Measurements from ENCODE around the gene SART3. TPM values are rescaled to one million over a fixed set of nuclear protein-coding genes. Genes with fewer than 3 reads are reported as not detected.

SART3 gene
- polyA plus RNA-seq, 1 experiment, result 23.1 TPM

- ChIA-PET POLR2A (no interaction called here), CTCF (no interaction called here)
- no peak overlapping the region for H3K4me3 ChIP-seq (ENCODE audit: low read depth, low read length)
- H3K27me3 ChIP-seq (ENCODE audit: control insufficient read depth, insufficient read depth, low read length), result no peaks in the 10 kb centered on the region
- no peak for TF ChIP-seq CTCF (IDR thresholded peaks at IDR 0.05; ENCODE audit: insufficient read depth, low read depth, low read length)
- no peak for DNase-seq (ENCODE audit: low read depth)
- H3K36me3 ChIP-seq (ENCODE audit: control insufficient read depth, insufficient read depth, low read length), result peaks cover 1% of the 10 kb centered on the region; the same call in 1 of the 2 replicates
Measured at GRCh38 chr12:108553799-108554198, 7.2 kb downstream of the SART3 start.

GRCh38 chr12:108551535-108551934 lies 9.4 kb downstream of the SART3 start:
- POLR2A ChIA-PET, result no interaction called here

GRCh38 chr12:108548954-108549521 lies 11.9 kb downstream of the SART3 start:
- DNase-seq (ENCODE audit: low read depth), result no peak
- H3K4me3 ChIP-seq (ENCODE audit: low read depth, low read length), result no peak overlapping the region
- no peaks in the 10 kb centered on the region for H3K27me3 ChIP-seq (ENCODE audit: control insufficient read depth, insufficient read depth, low read length)
- ChIA-PET CTCF (interaction anchor here (1.1 to 1.5 kb wide), 2 partner anchors 21 to 69 kb away, joined by 3 to 6 read pairs; no protein-coding TSS in a partner anchor), POLR2A (no interaction called here)
- no peak for TF ChIP-seq CTCF (IDR thresholded peaks at IDR 0.05; ENCODE audit: insufficient read depth, low read depth, low read length)
- H3K36me3 ChIP-seq (ENCODE audit: control insufficient read depth, insufficient read depth, low read length), result peaks cover 11% of the 10 kb centered on the region

More at GRCh38 chr12:108551535-108551934, 9.4 kb downstream of the SART3 start:
- CTCF ChIA-PET, result no interaction called here
- DNase-seq (ENCODE audit: low read depth), result peak; percentile 71
- Histone ChIP-seq H3K4me3 (ENCODE audit: low read depth, low read length) (no peak overlapping the region), H3K36me3 (ENCODE audit: control insufficient read depth, insufficient read depth, low read length) (peaks cover 2% of the 10 kb centered on the region), H3K27me3 (ENCODE audit: control insufficient read depth, insufficient read depth, low read length) (no peaks in the 10 kb centered on the region)
- no peak for TF ChIP-seq CTCF (IDR thresholded peaks at IDR 0.05; ENCODE audit: insufficient read depth, low read depth, low read length)

- Histone ChIP-seq H3K27me3 (ENCODE audit: control insufficient read depth, insufficient read depth, low read length) (no peaks in the 10 kb centered on the region), H3K4me3 (ENCODE audit: low read depth, low read length) (no peak overlapping the region), H3K36me3 (ENCODE audit: control insufficient read depth, insufficient read depth, low read length) (peaks cover 11% of the 10 kb centered on the region)
- no peak for TF ChIP-seq CTCF (IDR thresholded peaks at IDR 0.05; ENCODE audit: insufficient read depth, low read depth, low read length)
- POLR2A ChIA-PET, result no interaction called here
- DNase-seq (ENCODE audit: low read depth), result no peak
- CTCF ChIA-PET, result no interaction called here
Measured at GRCh38 chr12:108547686-108548085, 13.3 kb downstream of the SART3 start.

GRCh38 chr12:108543652-108544051 lies 17.3 kb downstream of the SART3 start:
- no peak overlapping the region for H3K4me3 ChIP-seq (ENCODE audit: low read depth, low read length)
- ChIA-PET CTCF (interaction anchor here (0.6 to 1.3 kb wide), 2 partner anchors 12 to 121 kb away, joined by 3 read pairs; no protein-coding TSS in a partner anchor), POLR2A (no interaction called here)
- peaks cover 11% of the 10 kb centered on the region for H3K36me3 ChIP-seq (ENCODE audit: control insufficient read depth, insufficient read depth, low read length)
- no peak for TF ChIP-seq CTCF (IDR thresholded peaks at IDR 0.05; ENCODE audit: insufficient read depth, low read depth, low read length)
- DNase-seq (ENCODE audit: low read depth), result peak; percentile 54
- H3K27me3 ChIP-seq (ENCODE audit: control insufficient read depth, insufficient read depth, low read length), result no peaks in the 10 kb centered on the region
